NCI-H1092 treated with DMSO at 0.1 percent for 48 hours (cell line): ENCODE results near the gene CBX4.

Experiments used
- DNase-seq: peaks from one replicate; lab custom pipeline; 2025; lab: John Stamatoyannopoulos, UW

CBX4 gene

DNA sequence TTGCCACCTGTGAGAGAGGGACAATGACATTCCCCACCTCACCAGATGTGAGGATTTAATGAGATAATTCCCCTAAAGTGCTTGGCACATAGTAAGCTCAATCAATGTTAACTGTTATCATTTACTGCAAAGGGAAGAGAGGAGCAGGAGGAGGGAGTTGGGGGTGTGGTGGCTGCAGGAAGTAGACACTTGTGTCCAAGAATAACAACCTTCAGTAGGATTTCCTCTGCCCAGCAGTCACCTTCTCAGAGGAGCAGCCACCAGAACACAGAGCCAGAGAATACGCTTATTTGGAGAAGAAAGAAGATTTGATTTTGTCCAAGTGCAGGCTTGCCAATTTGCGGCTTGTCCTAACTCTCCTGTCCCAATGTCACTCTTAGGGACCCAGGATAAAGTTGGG is 10.2 kb downstream of the CBX4 start:
- DNase-seq = no peak

DNA sequence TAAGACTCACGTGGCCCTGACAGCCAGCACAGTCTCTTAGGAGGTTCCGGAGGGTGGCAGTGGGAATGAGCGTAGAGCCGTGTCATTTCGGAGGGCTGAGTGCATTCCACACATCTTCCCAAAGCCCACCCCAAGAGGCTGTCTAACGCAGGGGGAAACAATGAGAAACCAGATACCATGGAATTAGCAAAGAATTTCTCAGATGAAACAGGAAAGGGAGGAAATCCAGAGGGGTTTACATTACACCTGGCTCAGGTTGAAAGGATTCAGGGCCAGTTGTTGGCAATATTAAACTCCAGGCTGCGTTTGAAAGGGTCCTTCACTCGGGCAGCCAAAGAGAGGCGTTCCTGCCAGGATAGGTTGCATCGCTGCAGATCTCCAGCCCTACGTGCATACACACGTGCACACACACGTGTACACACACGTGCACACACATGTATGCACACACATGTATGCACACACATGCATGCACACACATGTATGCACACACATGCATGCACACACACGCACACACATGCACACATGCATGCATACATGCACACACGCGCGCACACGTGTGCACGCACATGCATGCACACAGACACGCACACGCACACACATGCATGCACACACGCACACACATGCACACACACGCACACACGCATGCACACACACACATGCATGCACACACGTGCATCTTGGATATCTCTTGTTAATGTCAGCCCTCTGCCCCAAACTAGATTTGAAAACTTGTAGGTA is 12.2 kb downstream of the CBX4 start:
- DNase-seq = no peak

DNA sequence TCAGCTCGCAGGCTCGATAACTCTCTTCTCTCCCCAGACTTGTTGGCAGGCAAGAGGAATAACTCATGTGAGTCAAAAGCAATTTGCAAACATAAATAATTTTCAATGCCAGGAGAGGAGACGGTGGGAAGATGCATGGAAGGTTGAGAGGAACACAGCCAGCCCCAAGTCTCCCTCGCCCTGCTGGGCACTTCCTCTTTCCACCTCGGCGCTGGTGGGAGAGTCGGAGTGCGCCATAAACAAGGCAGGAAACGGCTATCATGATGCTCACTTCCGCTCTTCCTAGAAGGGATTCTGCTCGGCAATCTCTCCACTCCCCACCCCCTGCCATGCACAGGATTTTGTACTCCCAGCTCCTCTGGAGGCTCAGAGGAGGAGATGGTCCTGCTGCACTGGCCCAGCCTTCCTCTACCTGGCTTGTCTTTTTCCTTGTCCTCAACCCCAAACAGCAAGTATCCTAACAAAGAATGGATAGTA is 13.0 kb downstream of the CBX4 start:
- DNase-seq = no peak

DNA sequence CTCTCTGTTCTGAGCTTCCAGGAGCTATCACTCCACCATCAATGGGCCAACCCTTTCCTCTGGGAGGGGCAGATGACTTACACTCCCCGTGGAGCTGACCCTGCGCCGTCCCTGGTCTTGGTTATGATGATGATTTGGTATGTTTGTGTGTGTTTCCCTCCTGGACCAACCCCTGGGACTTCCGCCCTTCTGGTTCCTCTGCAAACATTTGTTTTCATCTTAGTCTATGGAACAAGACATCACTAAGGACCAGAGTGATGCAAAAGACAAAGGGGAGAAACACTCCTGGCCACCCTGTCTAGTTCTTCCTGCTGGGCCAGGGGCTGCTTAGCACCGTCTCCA is 13.7 kb downstream of the CBX4 start:
- no peak for DNase-seq

DNA sequence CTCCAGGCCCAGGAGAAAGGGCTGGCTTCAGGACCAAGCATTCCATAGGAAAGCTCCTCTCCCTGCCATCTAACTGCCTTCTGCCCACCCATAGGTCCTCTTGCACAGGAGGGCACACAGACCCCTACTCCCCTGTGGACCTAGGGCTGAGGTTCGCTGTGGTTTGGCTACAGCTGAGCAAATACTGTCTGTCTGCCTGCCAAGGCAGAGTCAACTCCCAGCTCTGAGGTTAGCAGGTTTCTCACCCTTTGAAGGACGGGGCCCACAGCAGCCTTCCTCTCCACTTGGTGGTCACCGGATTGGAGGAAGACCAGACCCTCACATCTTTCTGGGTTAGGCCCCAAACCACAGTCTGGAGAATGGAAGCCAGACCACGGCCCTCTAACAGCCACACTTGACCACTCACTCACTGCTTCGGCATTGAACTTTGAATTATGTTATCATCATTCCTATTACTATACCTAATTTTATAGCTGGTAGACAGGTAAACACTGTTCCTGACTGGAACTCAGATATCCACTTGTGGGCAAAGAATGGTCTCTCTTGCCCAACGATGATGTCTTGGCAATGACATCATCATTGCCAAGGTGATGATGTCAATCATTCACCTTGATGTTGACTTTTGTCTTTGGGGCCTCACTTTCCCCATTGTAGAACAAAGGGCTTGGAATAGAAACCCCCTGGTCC is 14.2 kb downstream of the CBX4 start:
- no peak for DNase-seq

DNA sequence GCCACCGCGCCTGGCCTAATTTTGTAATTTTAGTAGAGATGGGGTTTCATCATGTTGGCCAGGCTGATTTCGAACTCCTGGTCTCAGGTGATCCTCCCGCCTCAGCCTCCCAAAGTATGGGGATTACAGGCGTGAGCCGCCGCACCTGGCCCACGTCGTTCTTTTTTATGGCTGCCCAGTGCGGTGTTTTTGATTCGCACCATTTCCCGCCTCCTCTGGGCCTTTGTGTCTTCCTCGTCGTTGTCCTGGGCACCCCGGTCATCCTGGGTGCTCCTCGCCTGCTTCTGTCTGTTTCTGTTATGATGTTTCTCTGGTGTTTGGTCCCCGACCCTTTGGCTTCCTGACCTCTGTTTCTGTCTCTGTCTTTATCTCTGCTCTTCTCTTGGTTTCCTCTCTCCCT is 15.0 kb downstream of the CBX4 start:
- no peak for DNase-seq

DNA sequence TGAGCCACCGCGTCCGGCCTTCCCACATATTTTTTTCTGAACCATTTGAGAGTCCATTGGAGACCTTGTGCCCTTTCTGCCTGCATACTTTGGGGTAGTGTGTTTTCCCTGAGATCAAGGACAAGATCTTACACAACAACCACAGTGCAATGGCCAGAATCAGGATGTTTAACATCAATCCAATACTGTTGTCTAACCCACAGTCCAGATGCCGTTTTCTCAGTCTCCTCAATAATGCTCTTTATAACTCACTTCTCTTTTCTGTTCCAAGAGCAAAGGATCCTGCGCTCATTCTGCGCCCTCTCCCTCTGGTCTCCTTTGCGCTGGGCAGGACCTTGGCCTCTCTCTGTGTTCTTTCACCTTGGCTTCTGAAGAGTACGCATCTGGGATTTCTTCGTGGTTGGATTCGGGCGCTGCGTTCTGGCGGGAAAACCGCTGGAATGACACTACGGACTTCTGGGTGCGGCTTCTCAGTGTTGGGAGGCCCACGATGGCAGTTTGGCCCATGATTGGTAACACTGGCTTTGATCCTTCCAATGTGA is 16.6 kb downstream of the CBX4 start:
- no peak for DNase-seq

DNA sequence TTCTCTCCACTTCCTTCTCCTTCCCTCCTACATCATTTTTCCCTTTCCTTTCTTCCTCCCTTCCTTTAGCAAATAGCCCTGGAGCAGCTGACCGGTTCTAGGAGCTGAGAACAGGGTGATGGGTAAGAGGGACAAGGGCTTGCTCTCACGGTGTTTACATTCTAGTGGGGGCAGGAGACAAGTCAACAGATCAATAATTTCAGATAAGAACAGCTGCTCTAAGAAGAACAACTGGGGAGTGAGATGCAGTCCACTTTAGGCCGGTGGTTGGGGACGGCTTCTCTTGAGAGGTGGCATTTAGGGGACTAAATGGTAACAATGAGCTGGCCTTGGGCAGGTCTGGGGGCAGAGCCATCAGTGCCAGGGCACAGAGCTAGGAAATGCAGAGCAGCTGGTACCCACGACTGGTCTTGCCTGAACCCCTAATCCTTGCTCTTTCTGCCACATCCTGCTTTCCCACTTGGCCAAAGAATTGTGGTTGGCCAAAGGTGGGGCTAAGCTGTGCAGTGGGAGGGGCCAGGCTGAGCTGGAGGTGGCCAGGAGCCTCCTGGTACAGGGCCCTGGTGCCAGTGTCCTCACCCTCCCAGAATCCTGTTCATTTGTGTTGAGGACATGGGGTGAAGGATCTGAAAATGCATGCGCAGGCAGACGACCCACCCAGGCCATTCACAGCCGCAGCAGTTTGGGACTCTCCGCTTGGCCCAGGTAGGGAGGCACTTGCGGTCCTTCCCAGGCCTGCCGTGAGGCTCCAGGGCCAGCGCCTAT is 17.7 kb downstream of the CBX4 start:
- no peak for DNase-seq

DNA sequence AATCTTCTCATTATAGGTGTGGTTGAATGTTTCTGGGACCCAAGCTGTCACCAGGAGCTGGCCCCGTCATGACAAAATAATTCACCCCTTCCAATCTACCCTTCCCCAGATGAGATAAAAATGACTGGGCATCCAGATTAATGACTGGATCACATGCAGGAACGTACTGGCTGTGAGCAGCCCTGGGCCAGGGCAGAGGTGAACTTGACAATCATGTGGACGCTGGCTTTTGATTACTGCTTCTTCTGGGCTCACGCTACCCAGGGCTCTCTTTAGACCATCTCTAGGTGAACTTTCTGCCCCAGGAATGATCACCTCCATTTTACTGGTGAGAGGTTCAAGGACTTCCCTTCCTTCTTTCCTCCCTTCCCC is 18.3 kb downstream of the CBX4 start:
- no peak for DNase-seq

DNA sequence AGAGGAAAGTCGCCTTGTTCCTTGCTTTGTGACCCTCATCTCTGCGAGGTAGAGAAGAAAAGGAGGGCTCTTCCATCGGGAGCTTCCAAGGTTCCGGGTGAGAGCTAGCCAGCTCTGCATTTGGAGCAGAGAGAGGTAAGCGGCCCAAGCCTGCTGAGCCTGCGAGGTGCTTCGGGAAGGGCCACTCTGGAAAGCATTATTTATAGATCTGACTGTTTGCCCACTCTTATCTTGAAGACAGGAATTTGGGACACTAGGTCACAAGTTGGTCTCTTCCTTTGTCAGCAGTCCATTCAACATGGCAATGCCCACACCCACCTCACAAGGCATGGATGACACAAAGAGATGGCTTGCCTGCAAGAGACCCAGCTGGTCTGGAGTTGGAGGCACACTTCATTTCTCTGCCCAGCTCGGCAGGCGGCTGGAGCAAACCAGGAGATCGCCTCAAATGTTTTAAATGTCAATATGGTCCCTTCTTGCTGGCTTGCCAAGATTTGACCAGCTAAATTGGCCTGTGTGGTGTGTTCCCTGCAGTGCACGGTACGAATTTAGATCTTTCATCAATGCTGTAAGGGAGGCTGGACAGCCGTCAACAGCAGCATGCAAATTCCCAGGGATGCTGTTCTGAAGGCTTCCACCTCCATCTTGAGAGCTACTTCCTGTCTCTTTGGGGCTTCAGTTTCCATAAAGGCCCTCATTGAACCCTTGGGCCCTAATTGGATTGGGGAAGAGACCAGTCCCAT is 19.5 kb downstream of the CBX4 start:
- no peak for DNase-seq

DNA sequence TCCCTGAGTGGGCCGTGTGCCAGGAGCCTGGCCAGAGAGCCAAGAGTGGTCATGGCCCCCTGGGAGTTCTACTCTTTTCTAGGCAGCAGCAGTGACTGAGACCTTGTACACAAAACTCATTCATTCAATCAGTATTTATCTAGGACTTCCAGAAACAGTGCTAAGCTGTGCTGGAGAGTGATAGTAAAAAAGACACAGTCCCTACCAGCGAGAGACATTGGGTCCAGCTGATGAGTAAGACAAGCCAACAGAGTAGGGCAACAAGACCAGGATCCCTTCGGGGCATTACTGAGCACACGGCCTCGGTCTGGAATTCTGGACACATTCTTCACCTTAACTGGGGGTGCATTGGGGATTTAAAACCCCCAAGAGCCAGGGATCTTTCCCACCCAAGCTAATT is 20.2 kb downstream of the CBX4 start:
- no peak for DNase-seq

DNA sequence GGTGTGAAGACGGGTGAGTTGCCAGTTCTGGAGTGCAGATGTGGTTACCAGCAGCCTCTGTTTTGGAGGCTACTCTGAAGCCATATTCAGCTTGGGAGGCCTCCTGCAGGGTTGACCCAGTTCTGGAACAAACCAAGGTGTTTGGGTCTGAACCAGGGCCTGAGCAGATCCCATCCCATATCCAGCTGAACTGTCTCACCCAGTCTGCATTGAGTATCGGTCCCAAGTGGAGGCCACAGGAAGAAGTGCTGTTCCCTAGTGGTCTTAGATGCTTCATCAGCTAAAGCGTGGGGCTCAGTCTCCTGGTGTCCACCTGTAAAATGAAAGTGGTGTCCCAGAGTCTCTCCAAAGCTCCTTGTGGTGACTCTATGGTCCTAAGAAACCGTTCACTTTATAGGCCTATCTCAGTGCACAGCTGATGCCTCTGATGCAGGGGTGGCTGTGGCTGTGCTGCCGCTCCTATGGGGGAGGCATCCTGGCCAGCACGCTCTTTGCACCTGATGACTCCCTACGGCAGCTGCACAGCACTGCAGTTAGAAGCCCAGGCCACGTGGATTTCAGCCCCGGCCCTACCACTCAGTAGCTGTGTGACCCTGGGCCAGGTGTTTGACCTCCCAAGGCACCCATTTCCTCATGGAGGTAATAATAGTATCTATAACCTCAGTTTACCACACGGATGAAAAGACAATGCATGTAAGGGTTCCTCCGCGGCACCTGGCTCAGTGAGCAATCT is 21.0 kb downstream of the CBX4 start:
- peak; percentile 65 for DNase-seq

DNA sequence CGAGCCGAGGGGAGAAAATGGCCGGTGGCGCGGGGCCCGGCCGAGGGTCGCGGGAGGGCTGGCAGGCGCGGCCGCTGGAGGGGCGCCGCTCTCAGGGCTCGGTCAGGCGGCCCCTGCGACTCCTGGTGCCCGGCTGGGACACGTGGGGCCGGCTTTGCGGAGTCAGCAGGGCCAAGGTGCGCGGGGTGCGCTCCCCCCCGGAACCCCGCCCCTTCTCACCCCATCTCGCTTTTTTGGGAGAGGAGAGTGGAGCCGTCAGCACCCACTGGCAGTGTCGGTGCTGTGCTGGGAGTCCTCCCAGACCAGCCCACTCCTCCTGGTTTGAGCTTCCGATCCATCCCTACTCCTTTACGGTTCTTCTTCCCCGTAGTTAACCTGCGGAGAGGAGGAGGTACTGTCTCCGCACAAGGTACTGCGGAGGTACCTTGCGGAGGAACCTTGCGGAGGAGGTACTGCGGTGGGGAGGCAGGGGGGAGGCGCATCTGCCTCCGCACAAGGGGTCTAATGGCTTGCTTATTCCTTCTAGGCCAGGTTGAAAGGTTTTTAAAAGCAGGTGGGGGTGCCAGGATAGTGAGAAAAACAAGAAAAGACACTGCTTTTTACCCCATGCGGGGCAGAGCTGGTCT is 23.3 kb downstream of the CBX4 start:
- no peak for DNase-seq

DNA sequence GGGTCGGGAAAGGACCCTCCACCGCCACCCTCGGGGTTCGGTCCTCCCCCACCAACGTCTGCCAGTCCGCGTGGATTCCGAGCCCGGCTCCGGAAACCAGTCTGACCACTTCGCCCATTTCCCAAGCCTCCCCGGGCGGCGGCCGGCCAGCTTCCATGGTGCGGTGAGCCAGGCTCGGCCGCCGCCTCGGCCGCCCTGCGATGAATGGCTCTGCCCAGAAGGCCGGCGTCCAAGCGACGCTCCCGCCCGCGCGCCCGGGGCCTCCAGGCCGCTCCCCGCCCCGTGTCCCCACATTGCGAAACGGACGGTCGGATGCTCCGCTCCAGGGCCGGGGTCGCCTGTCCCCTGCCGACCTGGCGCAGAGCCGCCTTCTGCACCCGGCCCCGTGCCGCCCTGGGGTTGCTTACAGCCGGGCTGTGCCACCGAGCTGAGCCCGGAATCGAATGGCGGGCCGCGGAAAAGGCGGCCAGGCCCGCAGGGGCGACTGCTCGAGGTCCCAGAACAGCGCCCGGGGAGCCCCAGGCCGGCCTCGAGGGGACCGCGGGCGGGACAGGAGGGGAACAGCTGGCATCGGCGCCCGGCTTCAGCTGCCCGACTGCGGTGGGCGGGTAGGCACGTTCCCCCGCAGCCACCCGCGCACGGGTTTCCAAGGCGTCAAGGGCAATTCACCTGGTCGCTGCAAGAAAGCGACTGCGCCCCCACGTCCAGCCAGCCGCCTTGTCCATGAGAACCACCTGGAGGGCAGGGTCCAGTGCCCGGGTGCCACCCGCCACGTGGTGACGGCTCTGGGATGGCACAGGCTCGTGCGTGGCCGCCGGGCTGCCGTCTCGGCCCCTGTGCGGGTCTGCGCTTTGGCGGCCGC is 24.0 kb downstream of the CBX4 start:
- no peak for DNase-seq

DNA sequence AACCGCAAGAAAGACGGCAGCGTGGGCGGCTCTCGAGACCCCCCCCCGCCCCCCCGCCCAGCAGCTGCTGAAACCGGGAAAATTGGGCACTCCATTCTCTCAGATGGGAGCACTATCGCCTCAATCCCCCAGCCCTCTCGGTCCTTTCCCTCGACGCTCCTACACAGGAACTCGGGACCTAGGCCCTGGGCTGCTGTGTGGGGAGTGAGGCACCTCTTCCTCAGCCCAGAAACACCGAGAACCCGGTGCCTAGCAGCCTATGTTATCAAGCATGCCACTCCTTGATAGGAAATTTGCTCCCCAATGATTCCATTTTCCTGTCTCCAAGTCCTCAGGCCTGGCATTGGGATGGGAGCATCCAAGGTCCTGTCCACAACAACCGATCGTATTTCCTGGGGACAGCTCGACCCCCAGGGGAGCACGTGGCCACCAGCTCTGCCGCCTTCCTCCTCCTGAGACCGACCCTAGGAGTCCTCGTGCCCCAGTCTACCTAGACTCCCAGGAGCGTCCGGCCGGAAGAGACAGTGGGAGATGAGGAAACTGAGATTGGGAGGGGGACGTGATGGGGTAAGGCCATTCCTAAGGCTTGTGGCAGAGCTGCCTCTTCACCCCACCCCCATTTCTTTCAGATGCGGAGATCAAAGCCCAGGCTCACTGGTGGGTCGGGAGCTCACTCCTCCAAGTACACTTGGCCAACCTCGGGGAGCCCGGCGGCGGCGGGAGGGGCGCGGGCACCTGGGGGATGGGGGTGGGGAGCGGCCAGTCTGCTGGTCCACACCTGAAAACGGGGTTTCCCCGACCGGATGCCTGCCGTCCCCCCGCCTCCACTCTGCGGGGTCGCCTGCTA is 24.9 kb downstream of the CBX4 start:
- peak; percentile 31 for DNase-seq

DNA sequence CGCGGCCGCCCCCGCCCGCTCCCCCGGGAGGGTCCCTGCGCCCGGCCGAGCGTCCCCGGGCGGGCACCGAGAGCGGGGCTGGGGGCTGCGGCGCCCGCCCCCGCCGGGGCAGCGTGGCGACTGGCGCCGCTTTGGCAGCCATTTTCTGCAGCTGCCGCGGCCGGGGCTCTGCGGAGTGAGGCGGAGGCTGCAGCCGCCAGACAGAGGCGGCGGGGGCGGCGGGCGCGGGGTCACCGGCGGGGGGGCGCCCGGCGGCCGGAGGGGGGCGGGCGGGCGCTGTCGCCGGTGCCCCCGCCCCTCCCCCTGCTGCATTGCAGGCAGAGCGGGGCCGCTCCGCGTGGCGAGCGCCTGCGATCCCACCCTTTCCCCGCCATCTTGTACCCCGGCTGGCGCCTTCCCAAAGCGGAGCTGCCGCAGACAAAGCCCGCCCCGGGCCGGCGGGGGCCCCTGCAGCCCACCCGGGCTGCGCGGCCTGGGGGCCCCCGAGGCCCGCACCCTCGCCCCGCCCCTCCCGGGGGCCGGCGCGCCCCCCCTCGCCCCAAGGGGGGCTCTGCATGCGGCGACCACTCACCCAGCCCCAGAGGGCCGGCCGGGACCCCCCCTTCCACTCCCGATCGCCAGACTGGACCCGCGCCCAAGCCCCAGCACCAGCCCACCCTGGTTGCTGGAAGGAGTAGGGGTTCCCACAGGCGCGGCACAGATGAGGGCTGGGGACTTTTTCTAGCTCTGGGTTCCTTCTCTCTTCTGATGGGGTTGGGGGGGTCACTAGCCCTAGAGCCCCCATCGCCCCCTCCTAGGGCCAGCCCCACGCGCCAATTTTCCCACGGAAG is 25.7 kb downstream of the CBX4 start:
- DNase-seq = peak; percentile 64

DNA sequence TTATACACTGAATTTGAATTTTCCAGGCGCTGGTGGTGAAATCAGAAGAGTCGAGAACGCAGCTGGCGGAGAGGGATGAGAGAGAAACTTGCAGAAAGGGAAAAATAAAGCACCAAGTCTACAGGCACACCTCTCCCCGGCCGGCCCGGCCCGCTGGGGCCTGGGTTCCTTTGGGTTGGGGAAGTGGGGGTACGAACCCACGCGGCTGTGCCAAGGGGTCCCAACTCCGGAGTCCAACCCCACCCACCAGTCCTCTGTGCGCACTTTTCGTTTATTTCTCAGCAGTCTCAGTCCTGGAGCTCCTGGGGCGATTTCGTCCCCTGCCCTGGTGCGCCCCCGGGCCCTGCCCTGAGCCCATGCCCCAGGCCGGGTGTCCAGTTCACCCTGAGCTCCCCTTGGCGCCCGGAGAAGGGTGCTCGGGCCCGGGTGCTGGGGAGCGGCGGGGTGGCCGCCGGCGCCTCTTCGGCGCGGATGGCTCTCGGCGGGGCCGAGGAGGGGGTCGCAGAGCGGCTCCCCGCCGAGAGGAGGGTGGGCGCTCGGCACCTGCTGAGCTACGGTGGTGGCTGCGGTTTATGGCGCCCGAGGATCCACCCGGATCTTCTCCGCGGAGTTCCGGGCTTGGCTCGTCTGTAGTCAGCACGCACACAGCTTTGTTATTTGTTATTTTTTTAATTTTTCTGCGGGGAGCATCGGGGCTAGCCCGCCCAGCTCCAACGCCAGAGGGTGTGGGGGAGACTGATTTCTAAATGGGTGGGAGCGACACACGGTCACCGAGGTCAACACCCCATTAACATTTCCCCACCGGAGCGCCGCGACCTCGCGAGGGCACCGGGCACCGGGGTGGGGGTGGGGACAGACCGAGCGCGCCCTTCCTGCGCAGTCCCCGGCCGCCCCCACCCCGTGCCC is 26.6 kb downstream of the CBX4 start:
- DNase-seq = peak; percentile 77
